Testis (tissue), 5 donors: ENCODE data around the gene BCL2L15. TPM values are rescaled to one million over a fixed set of nuclear protein-coding genes. Genes with fewer than 3 reads are reported as not detected.

Experiments
- DNase-seq: peaks from one replicate; pipeline ENCODE4 v3.0.0-alpha.2; 2019
- H3K27ac ChIP-seq, 2 donors: fragments of 200-600 bp; sonication (generic); one replicate each; pipeline ENCODE4 v1.5.1; 2019
- H3K27me3 ChIP-seq: fragments of 200-600 bp; sonication (generic); one replicate; pipeline ENCODE4 v1.5.1; 2019
- H3K36me3 ChIP-seq: fragments of 200-600 bp; sonication (generic); one replicate; pipeline ENCODE4 v1.5.1; 2017; ENCODE audit warnings: low read depth; ENCODE audit errors: missing control alignments
- H3K4me1 ChIP-seq: fragments of 200-600 bp; sonication (generic); one replicate; pipeline ENCODE4 v1.5.1; 2019
- H3K4me3 ChIP-seq, 2 donors: fragments of 200-600 bp; sonication (generic); one replicate each; pipeline ENCODE4 v1.5.1; 2017 to 2019
- H3K9me3 ChIP-seq: fragments of 200-600 bp; sonication (generic); one replicate; pipeline ENCODE4 v1.5.1; 2017
- CTCF ChIP-seq, 3 experiments: fragments of 450-650 bp in 2 of 3; fragments of 200-600 bp in 1 of 3; sonication (generic) in 1 of 3; IDR thresholded peaks; one replicate each; pipeline ENCODE4 v1.5.1; 2016 to 2019; ENCODE audit warnings: antibody characterized with exemption in 3 of 3, mild to moderate bottlenecking in 2 of 3, moderate library complexity in 1 of 3
- POLR2A ChIP-seq: fragments of 450-650 bp; IDR thresholded peaks from one replicate; pipeline ENCODE4 v1.6.1; 2017; ENCODE audit warnings: antibody characterized with exemption, mild to moderate bottlenecking, moderate library complexity
- WGBS, 2 donors: methylation state at CpG; one replicate each; pipeline ENCODE4 v1.1.5; 2018; 5-methylcytosine and 5-hydroxymethylcytosine counted together
- intact Hi-C: fragments of 100-400 bp; cut with DNase I; formaldehyde crosslinking; loops from one replicate; pipeline ENCODE4 v1.15.1; 2023; ENCODE audit warnings: low total_unique reads
- long read RNA-seq, 2 donors: transcript quantifications; one replicate each; lab custom pipeline, GENCODE V29; 2026
- polyA plus RNA-seq: library from polyadenylated mRNA; stranded (reverse); fragments of 350-450 nt; fragmentation: Illumina TruSeq; extraction: RNeasy Lipid Tissue Mini Kit (QIAGEN cat#74804); gene quantifications from one replicate; pipeline ENCODE4 v1.2.3, GENCODE V29; 2014; ENCODE audit warnings: low read depth, low replicate concordance; ENCODE audit not compliant: insufficient read depth
- total RNA-seq, 2 donors: library from RNA; depleted of rRNA; stranded (reverse); fragments of >200 nt; gene quantifications; one replicate each; pipeline ENCODE4 v1.2.3, GENCODE V29; 2016

Gene BCL2L15
- under 1 TPM; 0.68 to 0.87 TPM for total RNA-seq
- polyA plus RNA-seq: 2.3 TPM
- long read RNA-seq, donor 1: 0 reads
- long read RNA-seq, donor 2: 0 reads

DNA sequence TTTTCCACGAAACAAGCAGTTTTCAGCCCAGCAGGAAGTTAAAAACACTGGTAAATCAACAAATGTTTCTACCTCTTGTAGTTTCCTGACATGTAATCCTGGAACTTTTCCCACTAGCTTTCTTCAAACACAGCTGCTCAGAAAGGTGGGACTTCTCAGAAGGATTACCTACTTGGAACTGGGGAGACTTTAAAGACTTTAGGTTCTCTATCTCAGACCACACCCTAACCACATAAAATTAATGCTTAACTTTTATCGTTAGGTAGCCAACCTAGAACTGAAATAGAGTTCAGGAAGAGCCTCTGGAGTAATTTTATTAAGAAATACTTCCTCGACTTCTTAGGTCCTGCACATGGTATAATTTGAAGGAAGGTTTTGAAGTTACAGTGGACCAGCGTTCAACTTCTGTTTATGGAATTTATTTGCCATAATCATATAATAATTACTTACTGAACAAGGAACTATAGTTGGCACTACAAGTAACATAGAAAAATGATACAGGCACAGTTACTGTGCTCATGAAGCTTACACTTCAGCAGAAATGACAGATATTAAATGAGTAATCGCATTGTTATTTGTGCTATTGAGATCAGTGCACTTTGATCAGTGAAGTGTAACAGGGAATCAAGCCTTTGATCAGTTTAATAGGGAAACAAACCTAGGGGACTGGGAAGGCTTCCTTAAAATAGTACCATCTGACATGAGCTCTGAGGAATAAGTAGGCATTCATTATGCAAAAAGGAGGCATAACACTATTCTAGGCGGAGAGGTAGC, at the start of gene BCL2L15:
BCL2L15 (minus strand) TSS at position 180 of the 774 bp plus-strand sequence. CDS start 206 bp downstream, outside the sequence.
- TF ChIP-seq CTCF (IDR thresholded peaks at IDR 0.05) (no peak), POLR2A (no peak)
- Histone ChIP-seq H3K27ac (no peak within 1 kb of the TSS), H3K36me3 (no peaks in the 10 kb centered on the region), H3K4me1 (no peaks in the 10 kb centered on the region), H3K9me3 (no peaks in the 10 kb centered on the region), H3K4me3 (no peak within 1 kb of the TSS), H3K27me3 (no peaks in the 10 kb centered on the region)
- 81 to 85% methylated on average over 6 of the region's 6 CpGs for WGBS, 2 donors
- DNase-seq: no peak
- intact Hi-C loops: no loop called here

DNA sequence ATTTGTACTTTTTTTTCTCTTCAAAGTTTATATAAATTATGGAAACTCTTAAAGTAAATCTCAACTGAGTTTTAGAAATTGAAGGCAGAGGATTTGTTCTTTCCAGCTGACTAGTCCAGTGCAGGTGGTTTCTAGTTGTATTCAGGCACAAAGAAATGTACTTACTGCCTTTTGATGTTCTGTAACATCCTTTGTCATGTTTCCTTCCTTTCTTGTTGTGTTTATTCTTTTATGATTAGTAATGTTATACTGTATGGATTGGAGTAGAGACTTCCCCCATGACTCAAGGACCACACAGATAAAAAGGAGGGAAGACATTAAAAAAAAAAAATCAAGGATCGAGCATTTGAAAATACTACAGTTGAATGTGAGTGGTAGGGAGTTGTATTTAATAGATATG, 49.8 kb upstream of the BCL2L15 start:
- TF ChIP-seq POLR2A: no peak
- TF ChIP-seq CTCF (IDR thresholded peaks at IDR 0.05): no peak
- H3K36me3 ChIP-seq: no peaks in the 10 kb centered on the region
- H3K27ac ChIP-seq: no peak overlapping the region
- no peak overlapping the region for H3K4me3 ChIP-seq
- WGBS, 2 donors: 62 to 67% methylated on average over 1 of the region's 1 CpG
- intact Hi-C loops: no loop called here
- no peaks in the 10 kb centered on the region for H3K27me3 ChIP-seq
- DNase-seq: no peak
- no peaks in the 10 kb centered on the region for H3K9me3 ChIP-seq
- H3K4me1 ChIP-seq: peaks cover 31% of the 10 kb centered on the region

DNA sequence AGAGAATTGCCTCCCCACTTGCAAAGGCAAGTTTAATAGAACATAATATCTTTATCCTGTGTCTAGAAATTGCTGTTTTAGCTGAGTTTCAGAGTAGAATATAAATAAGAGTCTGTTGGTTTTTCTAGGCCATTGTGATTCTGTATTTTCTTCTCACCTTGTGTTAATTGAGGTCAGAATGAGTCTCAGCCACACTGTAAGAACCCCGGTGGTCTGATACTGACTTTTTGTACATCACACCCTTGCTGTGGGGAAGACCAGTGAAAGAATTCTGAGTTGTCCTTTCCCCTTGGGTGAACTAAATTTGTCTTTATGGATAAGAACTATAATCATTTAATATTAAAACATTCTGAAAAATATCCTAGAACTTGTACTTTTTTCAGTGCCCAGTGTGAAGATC, 48.6 kb upstream of the BCL2L15 start:
- no peak overlapping the region for H3K27ac ChIP-seq

GRCh38 chr1:113935176-113935575, 47.8 kb upstream of the BCL2L15 start:
- Histone ChIP-seq H3K4me3 (no peak overlapping the region), H3K4me1 (peaks cover 41% of the 10 kb centered on the region), H3K9me3 (no peaks in the 10 kb centered on the region), H3K36me3 (no peaks in the 10 kb centered on the region), H3K27ac (peak overlapping the region in 1 of 2 donors; percentile 44), H3K27me3 (no peaks in the 10 kb centered on the region)
- TF ChIP-seq POLR2A (no peak), CTCF (IDR thresholded peaks at IDR 0.05) (no peak)
- intact Hi-C loops: no loop called here
- no peak for DNase-seq
- WGBS, 2 donors: 65 to 68% methylated on average over 1 of the region's 1 CpG

More for the DNA sequence above, 48.6 kb upstream of the BCL2L15 start:
- 59 to 70% methylated on average over 1 of the region's 1 CpG for WGBS, 2 donors
- Histone ChIP-seq H3K4me3 (no peak overlapping the region), H3K9me3 (no peaks in the 10 kb centered on the region), H3K36me3 (no peaks in the 10 kb centered on the region), H3K27me3 (no peaks in the 10 kb centered on the region), H3K4me1 (peaks cover 42% of the 10 kb centered on the region)
- TF ChIP-seq POLR2A (no peak), CTCF (IDR thresholded peaks at IDR 0.05) (no peak)
- DNase-seq: no peak
- intact Hi-C loops: no loop called here
